Measurements from ENCODE around the gene CRK. TPM values are rescaled to one million over a fixed set of nuclear protein-coding genes. Genes with fewer than 3 reads are reported as not detected.

Gene CRK
- total and polyA plus RNA-seq, 11 donors: 17.0 to 49.0 (median 42.2) TPM

- intact Hi-C loops (cut with DNase I): loop anchor here in 6 of 10 donors (2.0 to 5.0 kb wide), 2 partner anchors 34 kb away; partner anchors contain the start of gene CRK (in 6 of the 6)
- 1% methylated on average over 17 to 52 of the region's 52 CpGs for WGBS, 4 donors
- peaks cover 0 to 12% (median 6%) of the 10 kb centered on the region in 9 donors for H3K36me3 ChIP-seq
- ATAC-seq: peak in 3 of 4 donors; percentile 33 to 52 (median 39)
- no peak for TF ChIP-seq CTCF (IDR thresholded peaks at IDR 0.05)
- TF ChIP-seq POLR2A (IDR thresholded peaks at IDR 0.05): peak in 1 of 2 donors; percentile 56
- peak overlapping the region; percentile 91 to 100 (median 99) for H3K27ac ChIP-seq
- DNase-seq: peak; percentile 85 to 91 (median 86)
- H3K4me1 ChIP-seq: peaks cover 13 to 91% (median 79%) of the 10 kb centered on the region in 12 donors
- H3K27me3 ChIP-seq: no peaks in the 10 kb centered on the region
- H3K4me3 ChIP-seq: peak overlapping the region; percentile 25 to 86 (median 79)
- H3K9me3 ChIP-seq: no peaks in the 10 kb centered on the region
These were observed 34.8 kb upstream of the CRK start for GRCh38 chr17:1490643-1491442.

- DNase-seq (no peak), ATAC-seq (no peak)
- no peak for TF ChIP-seq CTCF (IDR thresholded peaks at IDR 0.05)
- TF ChIP-seq POLR2A (IDR thresholded peaks at IDR 0.05): no peak
- peak overlapping the region; percentile 94 to 100 (median 99) for H3K27ac ChIP-seq
- H3K4me3 ChIP-seq: peak overlapping the region in 11 of 12 donors; percentile 26 to 85 (median 72)
- intact Hi-C loops (cut with DNase I): loop anchor here in 3 of 10 donors (2.0 to 10.0 kb wide), 2 partner anchors 22 to 156 kb away; partner anchors contain the start of genes RILP (in 2 of the 3) and SCARF1 (in 2 of the 3)
- 36 to 48% (median 41%) methylated on average over 2 to 7 of the region's 7 CpGs for WGBS, 4 donors
- H3K36me3 ChIP-seq: peaks cover 0 to 5% (median 3%) of the 10 kb centered on the region in 9 donors
- no peaks in the 10 kb centered on the region for H3K27me3 ChIP-seq
- H3K9me3 ChIP-seq: no peaks in the 10 kb centered on the region
- H3K4me1 ChIP-seq: peaks cover 12 to 86% (median 73%) of the 10 kb centered on the region in 12 donors
These were observed 32.8 kb upstream of the CRK start for GRCh38 chr17:1488826-1489270.

- DNase-seq: peak; percentile 90 to 94 (median 94)
- TF ChIP-seq CTCF (IDR thresholded peaks at IDR 0.05): peak in 5 of 12 donors; percentile 9 to 18 (median 15)
- TF ChIP-seq POLR2A (IDR thresholded peaks at IDR 0.05): peak in 1 of 2 donors; percentile 69
- 1% methylated on average over 15 to 72 of the region's 72 CpGs for WGBS, 4 donors
- ATAC-seq: peak; percentile 45 to 71 (median 67)
- no peaks in the 10 kb centered on the region for H3K27me3 ChIP-seq
- H3K4me3 ChIP-seq: peak overlapping the region; percentile 26 to 85 (median 70)
- H3K9me3 ChIP-seq: no peaks in the 10 kb centered on the region
- intact Hi-C loops (cut with DNase I): loop anchor here in 3 of 10 donors (2.0 to 10.0 kb wide), 2 partner anchors 23 to 157 kb away; partner anchors contain the start of genes RILP (in 2 of the 3) and SCARF1 (in 2 of the 3)
- peaks cover 0 to 11% (median 10%) of the 10 kb centered on the region in 9 donors for H3K36me3 ChIP-seq
- peaks cover 7 to 86% (median 68%) of the 10 kb centered on the region in 12 donors for H3K4me1 ChIP-seq
- H3K27ac ChIP-seq: peak overlapping the region; percentile 94 to 100 (median 99)
These were observed 32.1 kb upstream of the CRK start for GRCh38 chr17:1487939-1488825.
